ENCODE results near the gene CD68.
"Not testable (repeated sequence)": the region's sequence is repeated elsewhere in the genome, so short reads cannot be mapped to it uniquely, and the experiment has no call there.

Gene CD68

GRCh38 chr17:7613769-7614424 lies 34.5 kb downstream of the CD68 start:
- DNase-seq (ENCODE audit: low read depth in 2 of 2, low spot score in 1 of 2): no peak

- peak; percentile 94 to 97 for DNase-seq (ENCODE audit: low read depth in 2 of 2, low spot score in 1 of 2)
Measured at GRCh38 chr17:7614425-7615264, 35.2 kb downstream of the CD68 start, which contains the start of gene FXR2. Gene FXR2, minus strand, starts transcription at chr17:7614897. Its CDS starts 365 bp downstream, at chr17:7614532.

GRCh38 chr17:7615265-7615747 lies 35.9 kb downstream of the CD68 start:
- no peak for DNase-seq (ENCODE audit: low read depth in 2 of 2, low spot score in 1 of 2)

DNA sequence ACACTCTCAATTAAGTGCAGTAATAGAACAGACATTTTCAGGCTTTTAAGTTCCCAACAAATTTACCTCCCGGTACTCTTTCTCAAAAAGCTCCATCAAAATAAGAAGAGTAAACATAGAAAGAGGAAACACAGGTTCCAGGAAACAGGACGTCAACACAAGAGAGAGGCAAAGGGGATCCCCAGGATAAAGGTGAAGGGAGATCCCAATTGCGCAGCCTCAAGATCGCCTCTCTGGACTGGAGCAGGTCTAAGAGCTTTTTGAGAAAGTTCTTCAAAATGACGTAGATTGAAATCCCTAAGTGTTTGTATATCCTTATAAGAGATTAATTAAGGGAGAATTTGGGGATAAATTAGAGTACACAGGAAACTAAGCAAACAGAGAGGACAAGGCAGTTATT lies 39.2 kb downstream of the CD68 start:
- DNase-seq (ENCODE audit: low read depth in 2 of 2, low spot score in 1 of 2): no peak

- no peak for DNase-seq (ENCODE audit: low read depth in 2 of 2, low spot score in 1 of 2)
Measured at GRCh38 chr17:7620835-7621234, 41.4 kb downstream of the CD68 start.

GRCh38 chr17:7623661-7624060 lies 44.2 kb downstream of the CD68 start:
- no peak for DNase-seq (ENCODE audit: low read depth in 2 of 2, low spot score in 1 of 2)

DNA sequence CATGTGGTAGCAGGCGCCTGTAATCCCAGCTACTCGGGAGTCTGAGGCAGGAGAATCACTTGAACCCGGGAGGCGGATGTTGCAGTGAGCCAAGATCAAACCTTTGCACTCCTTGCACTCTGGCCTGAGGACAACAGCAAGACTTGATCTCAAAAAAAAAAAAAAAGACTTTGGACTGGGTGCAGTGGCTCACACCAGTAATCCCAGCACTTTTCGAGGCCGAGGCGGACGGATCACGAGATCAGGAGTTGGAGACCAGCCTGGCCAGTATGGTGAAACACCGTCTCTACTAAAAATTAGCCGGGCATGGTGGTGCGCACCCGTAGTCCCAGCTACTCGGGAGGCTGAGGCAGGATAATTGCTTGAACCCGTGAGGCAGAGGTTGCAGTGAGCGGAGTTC lies 46.3 kb downstream of the CD68 start:
- DNase-seq (ENCODE audit: low read depth in 2 of 2, low spot score in 1 of 2): not testable (repeated sequence)

GRCh38 chr17:7626307-7626706 lies 46.9 kb downstream of the CD68 start:
- no peak for DNase-seq (ENCODE audit: low read depth in 2 of 2, low spot score in 1 of 2)

DNA sequence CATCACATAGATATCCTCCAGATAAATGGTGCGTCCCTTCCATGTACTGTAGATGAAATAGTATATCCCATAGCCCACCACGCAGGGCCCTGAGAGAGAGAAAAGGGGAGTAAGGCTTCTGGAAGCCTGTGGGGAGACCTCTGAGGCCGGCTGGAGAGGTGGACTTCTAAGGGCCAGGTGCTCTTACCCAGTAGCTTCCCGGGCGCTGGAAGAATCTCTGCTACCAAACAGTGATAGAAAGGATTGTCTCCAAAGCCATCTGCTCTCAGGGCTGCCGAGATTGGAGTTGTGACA lies 47.5 kb downstream of the CD68 start:
- DNase-seq (ENCODE audit: low read depth in 2 of 2, low spot score in 1 of 2): no peak

- DNase-seq (ENCODE audit: low read depth in 2 of 2, low spot score in 1 of 2): peak; percentile 70 to 73
Measured at GRCh38 chr17:7627250-7628121, 48.0 kb downstream of the CD68 start, which contains the start of gene SAT2. Gene SAT2, minus strand, starts transcription at chr17:7627821. Its CDS starts 186 bp downstream, at chr17:7627635.

GRCh38 chr17:7629939-7630571 lies 50.6 kb downstream of the CD68 start, which contains the start of gene SHBG:
Gene SHBG, plus strand, starts transcription at chr17:7630135. Its CDS starts 38 bp downstream, at chr17:7630173.
- no peak for DNase-seq (ENCODE audit: low read depth in 2 of 2, low spot score in 1 of 2)

Measured in stimulated activated CD8-positive, alpha-beta memory T cell treated with anti-CD3 and anti-CD28 coated beads, Interleukin-4, amount 100 ng/mL, for 1 hour (primary cell).